ENCODE results near the gene STIP1.

The STIP1 gene

DNA sequence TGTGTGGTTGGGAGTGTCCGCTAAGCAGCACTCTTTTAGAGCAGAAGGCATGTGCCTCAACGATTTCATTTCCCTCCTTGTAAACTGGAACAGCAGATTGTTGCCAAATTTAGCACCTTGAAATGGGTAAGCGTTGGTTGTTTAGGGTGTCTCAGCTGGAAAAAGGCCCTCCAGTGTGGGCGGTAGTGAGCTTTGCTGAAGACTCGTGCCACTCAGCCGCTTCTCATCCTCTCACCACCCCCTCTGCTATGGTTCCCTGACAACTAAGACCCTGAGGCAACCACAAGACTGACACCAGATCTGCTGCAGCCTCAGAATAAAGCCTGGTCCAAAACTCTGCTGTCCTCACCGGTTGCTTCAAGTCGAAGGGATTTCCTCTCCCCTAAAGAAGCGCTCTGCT, 10.7 kb downstream of the STIP1 start:
- no peak for DNase-seq (ENCODE audit: low read depth in 2 of 2, low spot score in 1 of 2)

DNA sequence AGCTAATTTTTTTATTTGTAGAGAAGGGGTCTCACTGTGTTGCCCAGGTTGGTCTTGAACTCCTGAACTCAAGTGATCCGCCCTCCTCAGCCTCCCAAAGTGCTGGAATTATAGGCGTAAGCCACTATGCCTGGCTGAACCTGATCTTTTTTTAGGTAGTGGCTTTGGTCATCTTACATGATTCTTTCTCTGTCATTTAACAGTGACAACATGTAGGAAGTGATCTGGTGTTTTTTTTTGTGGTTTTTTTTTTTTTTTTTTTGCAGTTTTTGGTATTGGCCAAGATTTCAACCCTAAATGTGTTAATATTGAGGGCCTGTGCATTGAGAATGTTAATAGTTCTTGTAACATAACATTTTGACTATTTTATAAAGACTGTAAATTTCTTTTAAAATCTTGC, 12.5 kb downstream of the STIP1 start:
- DNase-seq (ENCODE audit: low read depth in 2 of 2, low spot score in 1 of 2): no peak

DNA sequence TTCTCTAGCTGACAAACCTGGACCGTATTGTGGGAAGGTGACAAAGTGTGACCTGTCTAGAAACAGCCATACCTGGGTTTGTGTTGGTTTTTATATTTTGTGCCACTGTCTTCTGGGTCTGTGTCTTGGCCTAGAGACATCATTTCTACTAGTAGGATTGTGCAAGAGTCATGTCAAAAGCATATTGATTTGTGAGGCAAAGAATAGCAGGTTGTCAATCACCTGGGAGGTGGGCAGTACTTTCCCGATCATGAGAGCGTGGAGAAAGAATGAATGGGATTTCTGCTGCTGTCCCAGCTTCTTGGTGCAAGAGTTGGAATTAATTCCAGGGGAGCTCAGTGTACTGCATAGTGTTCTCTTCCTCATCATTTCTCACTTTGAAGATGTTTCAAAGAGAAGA, 15.6 kb downstream of the STIP1 start:
- DNase-seq (ENCODE audit: low read depth in 2 of 2, low spot score in 1 of 2): no peak

DNA sequence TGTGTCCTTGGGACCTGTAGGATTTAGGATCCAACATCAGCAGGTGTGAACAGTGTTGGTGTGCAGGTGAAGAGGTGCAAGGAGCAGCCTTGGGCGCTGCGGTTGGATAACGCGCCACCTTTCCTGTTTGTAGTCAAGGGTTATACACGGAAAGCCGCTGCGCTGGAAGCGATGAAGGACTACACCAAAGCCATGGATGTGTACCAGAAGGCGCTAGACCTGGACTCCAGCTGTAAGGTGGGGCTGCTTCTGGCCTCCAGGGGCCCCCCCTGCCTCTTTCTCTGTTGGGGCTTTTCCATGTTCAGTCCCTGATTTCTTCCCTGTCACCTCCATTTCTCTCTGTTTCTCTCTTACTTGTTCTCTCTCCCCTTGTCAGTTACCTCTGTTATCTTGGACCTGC, 17.0 kb downstream of the STIP1 start:
- no peak for DNase-seq (ENCODE audit: low read depth in 2 of 2, low spot score in 1 of 2)

DNA sequence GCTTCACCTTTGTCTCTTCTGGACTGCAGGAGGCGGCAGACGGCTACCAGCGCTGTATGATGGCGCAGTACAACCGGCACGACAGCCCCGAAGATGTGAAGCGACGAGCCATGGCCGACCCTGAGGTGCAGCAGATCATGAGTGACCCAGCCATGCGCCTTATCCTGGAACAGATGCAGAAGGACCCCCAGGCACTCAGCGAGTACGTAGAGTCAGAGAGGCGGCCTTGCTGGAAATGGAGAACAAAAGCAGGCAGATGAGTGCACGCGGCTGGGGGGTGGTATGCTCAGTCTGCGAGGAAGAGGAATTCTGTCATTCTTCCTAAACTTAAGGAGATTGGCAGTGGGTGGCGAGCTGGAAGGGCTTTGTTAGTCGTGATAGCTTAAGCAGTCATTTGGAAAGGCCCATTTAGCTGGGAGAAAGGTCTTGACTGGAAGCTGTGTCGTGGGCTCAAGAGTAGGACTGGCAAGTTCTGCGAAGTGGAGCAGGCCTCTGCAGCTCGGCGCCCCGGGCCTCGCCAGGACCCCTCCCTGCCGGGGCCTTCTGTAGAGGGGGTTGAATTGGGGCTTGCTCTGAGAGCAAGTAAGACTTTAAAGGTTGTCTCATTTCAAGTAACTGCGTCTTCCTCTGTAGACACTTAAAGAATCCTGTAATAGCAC, 17.6 kb downstream of the STIP1 start:
- DNase-seq (ENCODE audit: low read depth in 2 of 2, low spot score in 1 of 2): no peak

DNA sequence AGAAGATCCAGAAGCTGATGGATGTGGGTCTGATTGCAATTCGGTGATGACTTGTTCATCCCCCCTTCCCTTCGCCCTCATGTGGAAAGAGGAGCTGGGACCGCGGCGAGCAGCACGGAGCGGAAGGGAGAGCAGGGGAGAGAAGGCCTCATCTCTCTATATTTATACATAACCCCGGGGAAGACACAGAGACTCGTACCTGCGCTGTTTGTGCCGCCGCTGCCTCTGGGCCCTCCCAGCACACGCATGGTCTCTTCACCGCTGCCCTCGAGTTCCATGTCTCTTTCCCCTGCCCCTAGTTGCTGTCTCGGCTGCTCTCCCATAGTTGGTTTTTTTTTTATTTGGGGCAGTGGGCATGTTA, 18.1 kb downstream of the STIP1 start:
- DNase-seq (ENCODE audit: low read depth in 2 of 2, low spot score in 1 of 2): no peak

DNA sequence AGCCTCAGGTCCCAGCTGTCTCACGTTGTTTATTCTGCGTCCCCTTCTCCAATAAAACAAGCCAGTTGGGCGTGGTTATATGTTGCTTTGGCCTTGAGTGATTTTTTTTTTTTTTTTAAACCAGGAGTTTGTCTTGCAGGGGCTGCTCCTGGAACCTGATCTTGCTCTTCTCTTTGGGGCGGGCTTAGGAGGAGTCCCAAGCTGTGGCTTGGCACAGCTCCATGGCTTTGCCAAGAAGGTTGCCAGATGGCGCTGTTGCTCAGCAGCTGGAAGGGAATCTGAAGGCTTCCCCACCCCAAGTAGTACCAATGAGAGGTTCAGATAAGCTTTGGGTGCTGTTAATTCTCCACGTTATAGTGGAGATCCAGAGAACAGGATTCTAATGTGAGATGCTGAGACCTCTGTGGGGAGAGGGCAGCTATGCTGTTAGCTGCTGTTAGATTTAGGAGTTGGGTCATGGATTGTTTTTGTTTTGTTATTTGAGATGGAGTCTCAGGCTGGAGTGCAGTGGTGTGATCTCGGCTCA, 18.6 kb downstream of the STIP1 start:
- DNase-seq (ENCODE audit: low read depth in 2 of 2, low spot score in 1 of 2): peak in 1 of 2 donors; percentile 70

DNA sequence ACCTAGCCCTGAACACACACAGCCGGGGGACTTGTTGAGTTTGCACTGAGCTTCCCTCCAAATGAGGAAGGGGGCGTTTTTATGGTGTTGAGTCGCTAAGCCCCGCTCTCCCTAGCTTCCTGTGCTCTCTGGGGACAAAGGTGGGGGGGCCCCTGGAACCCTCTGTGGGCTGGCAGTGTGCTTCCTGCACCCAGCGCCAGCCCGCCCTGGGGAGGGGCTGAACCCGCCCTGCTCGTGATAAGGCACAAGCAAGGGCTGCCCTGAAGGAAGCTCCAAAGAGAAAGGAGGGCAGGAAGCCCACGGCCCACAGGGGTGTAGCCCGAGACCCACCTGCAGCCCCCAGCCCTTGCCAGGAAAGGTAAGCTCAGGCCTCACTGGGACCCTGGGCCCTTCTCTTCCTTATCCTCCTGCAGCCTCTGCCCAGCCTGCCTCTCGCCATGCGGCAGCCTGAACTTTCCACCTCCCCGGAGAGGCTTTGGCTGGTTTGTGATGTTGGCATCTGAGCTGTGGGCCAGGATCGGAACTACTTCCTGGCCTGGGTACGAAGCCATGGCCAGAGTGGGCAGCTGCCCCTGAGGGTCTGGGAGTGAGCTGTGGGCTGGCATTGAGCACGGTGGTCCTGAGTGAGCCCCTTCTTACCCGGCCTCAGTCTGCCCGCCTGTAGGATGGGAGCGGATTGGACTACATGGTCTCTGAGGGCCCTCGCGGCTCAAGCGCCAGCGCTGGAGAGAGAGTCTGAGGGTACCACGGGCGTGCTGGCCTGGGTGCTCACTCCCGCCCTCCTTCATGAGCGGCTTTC, 20.7 kb downstream of the STIP1 start, which contains the start of gene FERMT3:
TSS of gene FERMT3 (plus strand) at position 265 of the 799 bp plus-strand sequence. CDS start 644 bp downstream, outside the sequence.
- no peak for DNase-seq (ENCODE audit: low read depth in 2 of 2, low spot score in 1 of 2)

DNA sequence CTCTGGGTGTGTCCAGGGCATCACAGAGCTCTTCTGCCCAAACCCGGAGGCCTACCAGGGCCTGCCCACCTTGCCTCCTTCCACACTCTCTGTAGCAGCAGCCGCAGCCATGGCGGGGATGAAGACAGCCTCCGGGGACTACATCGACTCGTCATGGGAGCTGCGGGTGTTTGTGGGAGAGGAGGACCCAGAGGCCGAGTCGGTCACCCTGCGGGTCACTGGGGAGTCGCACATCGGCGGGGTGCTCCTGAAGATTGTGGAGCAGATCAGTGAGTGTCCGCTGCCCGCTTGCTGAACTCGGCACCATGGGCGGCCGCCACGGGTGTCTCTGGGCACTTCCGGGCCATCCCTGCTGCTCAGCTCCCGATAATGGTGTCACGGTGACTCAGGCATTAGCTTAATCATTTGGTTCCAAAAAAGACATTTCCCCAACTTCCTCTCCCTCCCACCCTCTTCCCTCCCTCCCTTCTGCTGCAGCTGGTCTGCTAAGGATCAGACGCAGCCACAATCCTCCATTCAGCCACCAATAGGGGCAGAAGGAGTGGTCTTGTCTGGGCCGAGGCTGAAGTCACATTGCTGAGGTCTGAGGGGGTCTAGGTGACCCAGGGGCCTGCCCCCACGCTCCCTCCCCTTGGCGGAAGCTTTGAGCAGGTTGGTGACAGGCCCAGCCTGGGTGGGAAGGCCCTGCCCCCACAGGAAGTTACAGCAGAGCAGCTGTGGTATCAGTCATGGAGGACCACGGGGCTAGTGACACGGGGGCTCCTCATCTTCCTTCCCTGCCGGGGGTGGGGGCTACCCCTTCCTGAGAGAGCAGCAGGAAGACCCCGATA, 21.5 kb downstream of the STIP1 start:
- peak in 1 of 2 donors; percentile 61 for DNase-seq (ENCODE audit: low read depth in 2 of 2, low spot score in 1 of 2)

DNA sequence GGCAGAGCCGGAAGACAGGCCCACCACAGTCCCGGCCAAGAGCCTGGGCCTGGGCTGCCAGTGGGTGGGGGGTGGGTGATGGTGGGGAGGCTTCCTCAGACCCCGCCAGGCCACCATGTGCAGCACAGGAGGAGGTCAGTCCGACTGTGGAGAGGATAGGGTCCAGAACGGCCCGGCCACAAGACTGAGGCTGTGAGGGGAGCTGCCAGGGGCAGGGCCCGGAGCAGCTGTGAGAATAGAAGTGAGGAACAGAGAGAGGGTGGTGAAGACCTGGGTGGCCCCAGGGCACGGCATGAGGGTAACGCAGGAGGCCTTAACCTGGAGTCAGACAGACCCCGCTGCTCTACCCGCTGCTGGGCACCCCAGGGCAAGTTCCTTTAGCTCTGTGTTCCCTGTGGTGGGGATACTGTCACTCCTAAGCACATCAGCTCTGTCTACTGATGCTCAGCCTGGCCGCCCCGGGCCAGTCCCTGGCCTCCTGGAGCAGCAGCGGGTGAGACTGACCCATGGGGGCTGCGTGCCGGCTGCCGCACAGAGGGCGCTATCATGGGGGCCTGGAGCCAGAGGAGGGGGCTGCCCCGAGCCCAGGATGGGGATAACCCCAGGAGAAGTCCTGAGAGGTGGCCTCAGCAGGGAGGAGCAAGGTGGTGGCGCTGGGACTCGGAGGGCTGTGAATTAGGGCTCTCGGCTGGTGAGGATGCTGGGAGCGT, 22.3 kb downstream of the STIP1 start:
- DNase-seq (ENCODE audit: low read depth in 2 of 2, low spot score in 1 of 2): no peak

DNA sequence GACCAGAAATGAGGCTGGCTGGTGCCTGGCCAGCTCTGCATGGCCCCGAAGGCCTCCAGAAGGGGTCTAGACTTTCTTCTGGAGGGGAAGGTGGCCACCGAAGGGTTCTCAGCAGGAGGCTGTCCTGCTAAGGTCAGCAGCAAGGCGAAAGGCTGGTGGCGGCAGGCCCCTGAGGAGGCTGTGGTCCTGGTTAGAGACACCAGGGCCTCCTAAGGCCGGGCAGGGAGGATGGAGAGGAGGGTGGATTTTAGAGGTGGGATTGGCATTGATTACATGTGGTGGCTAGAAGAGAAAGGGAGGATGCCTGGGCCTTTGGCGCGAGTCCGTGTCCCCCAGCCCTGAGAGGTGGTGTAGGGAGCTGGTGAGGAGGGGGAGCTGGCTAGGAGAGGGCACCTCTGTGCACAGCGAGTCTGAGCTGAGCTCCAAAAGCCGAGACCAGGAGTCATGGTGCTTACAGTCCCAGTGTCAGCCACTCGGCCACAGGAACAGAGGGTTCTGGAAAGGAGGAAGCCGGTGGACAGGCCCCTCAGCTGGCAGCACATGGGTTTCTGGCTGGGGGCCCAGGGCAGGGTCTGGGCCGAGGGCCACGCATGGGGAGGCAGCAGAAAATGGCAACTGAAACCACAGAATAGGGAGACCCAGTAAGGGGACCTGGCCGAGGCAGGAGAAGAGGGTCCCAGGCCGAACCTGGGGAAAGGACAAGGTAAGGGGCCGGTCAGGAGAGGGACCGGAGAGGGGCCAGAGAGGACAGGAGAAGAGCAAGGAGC, 23.0 kb downstream of the STIP1 start:
- no peak for DNase-seq (ENCODE audit: low read depth in 2 of 2, low spot score in 1 of 2)

DNA sequence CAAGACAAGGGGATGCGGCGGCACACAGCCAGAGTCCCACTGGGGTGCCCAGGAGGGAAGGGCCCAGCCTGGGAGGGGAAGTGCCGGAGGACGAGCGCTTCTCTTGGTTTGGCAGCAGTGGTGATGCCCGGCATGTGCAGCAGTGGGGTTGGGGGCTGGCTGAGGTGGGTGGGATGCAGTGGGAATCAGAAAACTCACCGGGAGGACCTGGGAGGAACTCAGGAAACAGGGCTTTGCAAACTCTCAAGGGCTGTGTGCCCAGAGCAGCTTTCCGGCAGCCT, 23.5 kb downstream of the STIP1 start:
- DNase-seq (ENCODE audit: low read depth in 2 of 2, low spot score in 1 of 2): no peak

DNA sequence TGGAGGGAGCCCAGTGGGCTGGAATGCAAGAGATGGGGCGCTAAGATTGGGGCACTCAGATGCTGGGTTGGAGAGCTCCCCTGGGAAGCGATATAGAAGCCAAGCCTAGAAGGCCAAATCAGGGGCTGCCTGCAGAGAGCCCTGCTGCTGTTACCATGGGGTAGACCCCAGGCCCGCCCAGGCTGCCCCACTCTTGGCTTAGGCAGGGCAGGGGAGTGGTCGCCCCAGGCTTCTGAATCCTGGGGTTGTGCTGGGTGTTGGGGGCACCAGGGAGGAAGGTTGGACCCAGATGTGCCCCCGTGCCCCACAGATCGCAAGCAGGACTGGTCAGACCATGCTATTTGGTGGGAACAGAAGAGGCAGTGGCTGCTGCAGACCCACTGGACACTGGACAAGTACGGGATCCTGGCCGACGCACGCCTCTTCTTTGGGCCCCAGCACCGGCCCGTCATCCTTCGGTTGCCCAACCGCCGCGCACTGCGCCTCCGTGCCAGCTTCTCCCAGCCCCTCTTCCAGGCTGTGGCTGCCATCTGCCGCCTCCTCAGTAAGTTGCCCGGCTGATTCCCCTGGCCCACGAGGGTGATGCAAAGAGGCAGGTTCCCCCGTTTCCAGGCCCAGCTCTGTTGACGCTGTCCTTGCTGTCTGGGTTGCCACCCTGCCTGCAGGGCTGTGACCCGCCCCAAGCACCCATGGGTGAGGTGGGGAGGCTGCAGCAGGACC, 24.5 kb downstream of the STIP1 start:
- no peak for DNase-seq (ENCODE audit: low read depth in 2 of 2, low spot score in 1 of 2)

DNA sequence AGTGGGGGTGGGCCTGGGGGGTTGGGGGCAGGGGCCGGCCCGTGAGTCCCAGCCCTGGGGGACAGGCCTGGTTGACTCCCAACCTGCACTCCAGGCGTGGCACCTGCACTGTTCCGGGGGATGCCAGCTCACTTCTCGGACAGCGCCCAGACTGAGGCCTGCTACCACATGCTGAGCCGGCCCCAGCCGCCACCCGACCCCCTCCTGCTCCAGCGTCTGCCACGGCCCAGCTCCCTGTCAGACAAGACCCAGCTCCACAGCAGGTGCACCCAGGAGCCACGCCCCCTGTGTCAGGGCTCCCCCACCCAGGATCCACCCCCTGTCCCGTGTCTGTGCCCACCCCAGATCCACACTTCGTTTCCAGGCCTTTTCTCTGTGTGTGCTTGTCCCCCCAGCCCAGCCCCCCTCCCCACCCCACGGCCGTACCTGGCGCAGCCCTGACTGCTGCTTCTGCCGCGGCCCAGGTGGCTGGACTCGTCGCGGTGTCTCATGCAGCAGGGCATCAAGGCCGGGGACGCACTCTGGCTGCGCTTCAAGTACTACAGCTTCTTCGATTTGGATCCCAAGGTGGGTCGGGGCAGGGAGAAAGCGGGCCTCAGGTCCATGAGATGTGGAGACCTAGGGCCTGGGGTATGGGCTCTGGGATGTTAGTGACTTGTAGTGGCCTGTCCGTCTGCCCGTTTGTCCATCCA, 25.4 kb downstream of the STIP1 start:
- no peak for DNase-seq (ENCODE audit: low read depth in 2 of 2, low spot score in 1 of 2)

DNA sequence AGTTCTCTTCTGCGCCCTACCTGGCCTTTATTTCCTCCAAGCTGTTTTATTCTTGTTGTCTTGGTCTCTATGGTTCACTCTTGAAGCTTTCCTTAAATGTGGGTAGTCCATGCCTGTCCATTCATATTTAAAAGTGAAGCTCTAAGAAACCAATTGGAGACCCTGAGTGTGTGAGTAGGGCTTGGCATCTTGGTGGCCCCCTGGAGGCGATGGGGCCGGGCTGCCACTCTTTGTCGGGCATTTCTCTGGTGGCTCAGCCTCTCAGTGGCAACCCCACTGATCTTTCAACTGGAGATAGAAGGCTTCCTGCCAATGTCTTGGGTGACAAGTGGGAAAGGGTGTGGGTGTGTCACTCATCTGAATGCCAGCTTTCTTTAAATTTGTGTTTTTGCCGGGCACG, 30.9 kb downstream of the STIP1 start:
- DNase-seq (ENCODE audit: low read depth in 2 of 2, low spot score in 1 of 2): no peak

DNA sequence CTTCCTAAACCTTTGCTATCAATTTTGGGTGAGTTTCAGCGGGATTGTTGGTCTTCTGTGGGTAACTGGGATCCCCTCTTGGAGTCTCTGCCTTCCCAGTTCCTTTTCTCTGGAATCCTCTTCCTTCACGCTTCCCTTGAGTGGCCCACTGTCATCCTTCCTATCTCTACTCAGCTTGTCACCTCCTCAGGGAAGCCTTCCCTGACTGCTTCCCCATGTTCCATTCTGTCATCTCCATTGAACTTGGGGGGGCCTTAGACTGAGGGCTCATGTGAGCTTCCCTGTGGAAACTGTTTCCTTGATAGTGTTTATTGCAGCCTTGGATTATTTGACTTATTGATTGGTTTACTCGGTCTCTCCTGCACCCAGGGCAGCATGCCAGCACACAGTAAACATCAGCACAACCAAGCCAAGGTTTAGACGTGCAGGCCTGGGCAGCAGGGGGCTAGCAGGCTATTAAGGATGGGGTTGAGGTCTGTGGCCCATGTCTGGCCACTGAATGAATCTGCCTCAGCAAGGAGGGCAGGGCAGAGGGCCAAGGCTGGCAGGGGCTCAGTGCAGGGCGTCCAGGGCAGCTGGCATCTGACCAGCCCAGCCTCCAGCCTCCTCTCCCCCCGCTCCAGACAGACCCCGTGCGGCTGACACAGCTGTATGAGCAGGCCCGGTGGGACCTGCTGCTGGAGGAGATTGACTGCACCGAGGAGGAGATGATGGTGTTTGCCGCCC, 32.8 kb downstream of the STIP1 start:
- DNase-seq (ENCODE audit: low read depth in 2 of 2, low spot score in 1 of 2): no peak

DNA sequence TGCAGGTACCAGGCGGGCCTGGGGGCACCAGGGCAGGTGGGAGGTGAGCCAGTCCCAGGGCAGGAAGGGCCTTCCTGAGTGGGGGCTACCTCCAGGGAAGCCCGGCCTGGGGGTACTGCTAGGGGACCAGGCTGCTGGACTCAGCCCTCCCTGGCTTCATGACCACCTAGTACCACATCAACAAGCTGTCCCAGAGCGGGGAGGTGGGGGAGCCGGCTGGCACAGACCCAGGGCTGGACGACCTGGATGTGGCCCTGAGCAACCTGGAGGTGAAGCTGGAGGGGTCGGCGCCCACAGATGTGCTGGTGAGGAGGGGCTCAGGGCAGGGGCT, 33.3 kb downstream of the STIP1 start:
- DNase-seq (ENCODE audit: low read depth in 2 of 2, low spot score in 1 of 2): no peak

DNA sequence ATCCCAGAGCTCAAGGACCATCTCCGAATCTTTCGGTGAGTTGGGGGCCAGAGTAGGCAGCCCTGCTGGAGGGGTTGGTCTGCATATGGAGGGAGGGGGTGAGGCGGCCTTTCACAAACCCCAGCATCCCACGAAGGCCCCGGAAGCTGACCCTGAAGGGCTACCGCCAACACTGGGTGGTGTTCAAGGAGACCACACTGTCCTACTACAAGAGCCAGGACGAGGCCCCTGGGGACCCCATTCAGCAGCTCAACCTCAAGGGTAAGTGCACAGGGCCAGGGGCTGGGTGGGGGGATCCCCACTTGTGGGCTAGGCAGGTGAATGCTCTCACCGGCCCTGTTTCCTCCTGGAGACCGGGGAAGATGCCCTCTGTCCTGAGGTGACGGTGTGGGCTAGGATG, 33.8 kb downstream of the STIP1 start:
- no peak for DNase-seq (ENCODE audit: low read depth in 2 of 2, low spot score in 1 of 2)

DNA sequence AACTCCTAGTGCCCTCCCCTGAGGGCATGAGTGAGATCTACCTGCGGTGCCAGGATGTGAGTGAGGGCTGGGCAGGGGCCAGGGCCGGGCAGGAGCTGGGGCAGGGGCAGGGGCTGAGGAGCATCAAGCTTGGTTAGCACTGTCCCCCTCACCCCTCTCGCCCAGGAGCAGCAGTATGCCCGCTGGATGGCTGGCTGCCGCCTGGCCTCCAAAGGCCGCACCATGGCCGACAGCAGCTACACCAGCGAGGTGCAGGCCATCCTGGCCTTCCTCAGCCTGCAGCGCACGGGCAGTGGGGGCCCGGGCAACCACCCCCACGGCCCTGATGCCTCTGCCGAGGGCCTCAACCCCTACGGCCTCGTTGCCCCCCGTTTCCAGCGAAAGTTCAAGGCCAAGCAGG, 34.3 kb downstream of the STIP1 start:
- no peak for DNase-seq (ENCODE audit: low read depth in 2 of 2, low spot score in 1 of 2)

Data from stimulated activated CD8-positive, alpha-beta memory T cell treated with anti-CD3 and anti-CD28 coated beads, Interleukin-4, amount 100 ng/mL, for 1 hour (primary cell).